T follicular helper cell (primary cell): Measurements from ENCODE around the gene CT45A9.
"Not testable (repeated sequence)": the region's sequence is repeated elsewhere in the genome, so short reads cannot be mapped to it uniquely, and the experiment has no call there.

ENCODE experiments used
- DNase-seq: peaks from one replicate; pipeline ENCODE4 v3.0.0-alpha.2; 2020; ENCODE audit warnings: low read depth
- total RNA-seq, 2 experiments: gene quantifications; one replicate each; lab custom pipeline; 2026; lab: John Stamatoyannopoulos, UW

CT45A9 gene, protein sequence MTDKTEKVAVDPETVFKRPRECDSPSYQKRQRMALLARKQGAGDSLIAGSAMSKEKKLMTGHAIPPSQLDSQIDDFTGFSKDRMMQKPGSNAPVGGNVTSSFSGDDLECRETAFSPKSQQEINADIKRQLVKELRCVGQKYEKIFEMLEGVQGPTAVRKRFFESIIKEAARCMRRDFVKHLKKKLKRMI
- total RNA-seq, result 0 reads per million in 2 experiments

GRCh38 chrX:135871712-135872111, at the start of gene CT45A9:
Gene CT45A9 (minus strand): TSS chrX:135871812. CDS start chrX:135868061, 3,751 bp downstream.
- not testable (repeated sequence) for DNase-seq

GRCh38 chrX:135920516-135920915, 48.9 kb upstream of the CT45A9 start:
- DNase-seq, result not testable (repeated sequence)

- no peak for DNase-seq
Observed at GRCh38 chrX:135914404-135914803, 42.8 kb upstream of the CT45A9 start.

DNA sequence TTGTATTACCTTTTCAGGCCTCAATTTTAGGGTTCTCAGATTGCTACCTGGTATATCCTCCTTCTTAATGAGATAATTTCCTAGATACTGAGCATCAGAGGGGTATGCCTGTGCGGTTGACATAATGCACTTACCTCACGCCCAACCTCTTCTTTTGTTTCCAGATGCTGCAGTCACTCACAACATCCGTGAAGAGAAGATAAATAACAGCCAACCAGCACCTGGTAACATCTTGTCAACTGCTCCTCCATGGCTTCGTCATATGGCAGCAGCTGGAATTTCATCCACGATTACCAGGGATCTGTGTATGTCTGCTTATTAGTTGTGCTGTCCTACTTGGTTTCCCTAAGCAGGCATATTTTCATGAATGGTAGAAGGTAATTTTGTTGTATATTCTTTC, 38.6 kb upstream of the CT45A9 start:
- no peak for DNase-seq

GRCh38 chrX:135893294-135893817, 21.7 kb upstream of the CT45A9 start, which contains the start of the genes CT45A10 and SAGE1:
Gene CT45A10 (minus strand): TSS chrX:135893444. CDS start chrX:135885344, 8,100 bp downstream.
Gene SAGE1 (plus strand): TSS chrX:135893716. CDS start chrX:135896243, 2,527 bp downstream.
- no peak for DNase-seq

GRCh38 chrX:135892781-135893180, 21.2 kb upstream of the CT45A9 start:
- DNase-seq, result no peak

DNA sequence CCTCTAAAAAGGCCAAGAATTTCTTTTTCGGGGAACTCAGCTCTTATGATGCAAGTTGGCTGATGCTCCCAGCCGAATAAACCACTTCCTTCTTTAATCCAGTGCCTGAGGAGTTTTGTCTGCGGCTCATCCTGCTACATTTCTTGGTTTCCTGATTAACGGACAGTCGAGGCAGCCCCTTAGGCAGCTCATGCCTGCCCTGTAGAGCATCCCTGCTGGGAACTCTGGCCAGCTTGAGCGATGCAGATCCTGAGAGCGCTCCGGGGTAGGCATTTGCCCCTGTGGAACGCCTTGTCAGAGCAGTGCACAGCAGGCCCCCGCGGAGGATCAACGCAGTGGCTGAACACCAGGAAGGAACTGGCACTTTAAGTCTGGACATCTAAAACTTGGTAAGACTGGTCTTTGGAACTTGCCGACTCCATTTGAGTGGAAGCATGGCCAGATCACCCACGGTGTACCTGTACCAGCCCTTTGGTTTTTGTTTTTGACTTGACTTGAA, 18.5 kb upstream of the CT45A9 start:
- DNase-seq, result no peak

GRCh38 chrX:135888976-135889375, 17.4 kb upstream of the CT45A9 start:
- not testable (repeated sequence) for DNase-seq

- DNase-seq, result not testable (repeated sequence)
Observed at GRCh38 chrX:135888230-135888629, 16.6 kb upstream of the CT45A9 start.

DNA sequence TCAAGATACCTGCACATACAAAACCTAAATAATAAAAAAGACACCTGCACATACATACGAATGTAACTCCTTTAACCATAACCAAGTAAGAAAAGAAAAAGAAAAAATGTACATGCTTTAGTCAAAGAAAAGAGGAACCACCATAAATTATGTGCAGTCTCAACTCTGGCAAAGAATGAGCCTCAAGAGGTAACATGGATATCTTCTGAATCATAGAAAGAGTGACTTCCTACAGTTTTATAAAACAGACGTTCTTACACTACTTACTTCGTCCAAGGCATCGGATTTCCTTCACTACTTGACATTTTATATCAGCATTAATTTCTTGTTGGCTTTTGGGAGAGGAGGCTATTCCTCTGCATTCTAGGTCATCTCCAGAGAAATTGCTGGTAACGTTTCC, 11.1 kb upstream of the CT45A9 start:
- DNase-seq, result not testable (repeated sequence)

GRCh38 chrX:135854438-135854837, 17.2 kb downstream of the CT45A9 start, which contains the start of gene CT45A8:
Gene CT45A8 (minus strand): TSS chrX:135854538. CDS start chrX:135850783, 3,755 bp downstream.
- DNase-seq, result not testable (repeated sequence)

DNA sequence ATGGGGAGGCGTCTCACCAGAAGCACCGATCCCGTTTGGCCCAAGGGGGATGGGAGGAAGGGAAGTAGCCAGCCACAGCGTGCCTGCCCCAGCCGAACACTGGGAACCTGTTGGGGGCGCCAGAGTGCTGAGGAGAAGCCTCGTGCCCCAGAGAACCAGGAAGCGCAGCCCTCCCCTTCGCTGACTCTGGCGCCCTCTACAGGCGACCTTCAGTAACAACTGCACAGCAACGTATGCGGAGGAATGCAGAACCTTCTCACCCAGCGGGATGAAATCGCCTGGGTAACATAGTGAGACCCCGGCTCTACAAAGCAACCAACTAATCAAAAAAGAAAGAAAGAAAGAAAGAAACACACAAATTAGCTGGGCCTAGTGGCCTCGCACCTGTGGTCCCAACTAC, 34.4 kb downstream of the CT45A9 start, which contains the start of gene CT45A7:
CT45A7 (minus strand) TSS at position 101 of the 400 bp plus-strand sequence. CDS start 3,747 bp downstream, outside the sequence.
- not testable (repeated sequence) for DNase-seq

- not testable (repeated sequence) for DNase-seq
Observed at GRCh38 chrX:135819912-135820311, 51.7 kb downstream of the CT45A9 start, which contains the start of gene CT45A2. Gene CT45A2 (minus strand): TSS chrX:135820012. CDS start chrX:135816265, 3,747 bp downstream.
